IMR-90 (cell line): ENCODE data around the gene STRIP1. TPM values are rescaled to one million over a fixed set of nuclear protein-coding genes. Genes with fewer than 3 reads are reported as not detected.

ENCODE experiments used
- ATAC-seq: fragments of 200-7000 bp; cut with Tn5 transposase; 2 replicates; pipeline ENCODE4 v1.9.1; 2020; ENCODE audit warnings: low read depth, mild to moderate bottlenecking, moderate library complexity
- BruUV-seq: library from RNA; stranded (reverse); fragments of 400-500 nt; replicated peaks from 2 replicates; lab custom pipeline; 2021; lab: Mats Ljungman, UMichigan
- CTCF ChIA-PET: fragments of 300-600 bp; formaldehyde crosslinking; extraction: SDS; loops from one replicate; lab custom pipeline; 2021; ENCODE audit warnings: antibody characterized with exemption; lab: Yijun Ruan, JAX
- POLR2A ChIA-PET: fragments of 300-600 bp; sonication (Branson Sonifier 250); formaldehyde crosslinking; loops from one replicate; lab custom pipeline; 2022; ENCODE audit warnings: antibody characterized with exemption; ENCODE audit not compliant: unreplicated experiment; lab: Charles Lee
- DNase-seq: peaks from one replicate; pipeline ENCODE4 v3.0.0; 2013
- H2AFZ ChIP-seq: replicated peaks from 2 replicates; pipeline ENCODE3; 2013; ENCODE audit warnings: low read length, mild to moderate bottlenecking; ENCODE audit not compliant: poor library complexity
- H2AK5ac ChIP-seq: 2 replicates; pipeline ENCODE4 v1.6.1; 2013; ENCODE audit warnings: low read depth, low read length, inconsistent platforms
- H2AK9ac ChIP-seq: replicated peaks from 2 replicates; pipeline ENCODE3; 2013; ENCODE audit warnings: mild to moderate bottlenecking, low read depth, low read length, moderate library complexity; ENCODE audit not compliant: poor library complexity
- H2BK120ac ChIP-seq: 2 replicates; pipeline ENCODE4 v1.6.1; 2013; ENCODE audit warnings: low read depth, low read length, inconsistent platforms
- H2BK15ac ChIP-seq: 3 replicates; pipeline ENCODE4 v1.6.1; 2013; ENCODE audit warnings: low read depth, low read length, inconsistent platforms
- H2BK20ac ChIP-seq: 2 replicates; pipeline ENCODE4 v1.6.1; 2013; ENCODE audit warnings: low read depth, mild to moderate bottlenecking, inconsistent platforms, low read length, moderate library complexity
- H2BK5ac ChIP-seq: 2 replicates; pipeline ENCODE4 v1.6.1; 2013; ENCODE audit warnings: mild to moderate bottlenecking, low read depth, low read length, inconsistent platforms; ENCODE audit not compliant: poor library complexity, severe bottlenecking
- H3K14ac ChIP-seq: replicated peaks from 2 replicates; pipeline ENCODE4 v1.6.1; 2013; ENCODE audit warnings: low read depth, low read length, inconsistent platforms
- H3K18ac ChIP-seq: 2 replicates; pipeline ENCODE4 v1.6.1; 2013; ENCODE audit warnings: low read depth, low read length, control low read depth
- H3K23ac ChIP-seq: 2 replicates; pipeline ENCODE4 v1.6.1; 2013; ENCODE audit warnings: low read depth, low read length, inconsistent platforms
- H3K27ac ChIP-seq: 2 replicates; pipeline ENCODE4 v1.5.1; 2013; ENCODE audit warnings: mild to moderate bottlenecking, control low read depth, low read length; ENCODE audit not compliant: insufficient read depth
- H3K27me3 ChIP-seq: 2 replicates; pipeline ENCODE4 v1.6.1; 2013; ENCODE audit warnings: low read length; ENCODE audit not compliant: control insufficient read depth, insufficient read depth
- H3K36me3 ChIP-seq: 2 replicates; pipeline ENCODE4 v1.6.1; 2013; ENCODE audit warnings: low read length, mixed read lengths; ENCODE audit not compliant: control insufficient read depth, insufficient read depth
- H3K4ac ChIP-seq: 2 replicates; pipeline ENCODE4 v1.6.1; 2013; ENCODE audit warnings: low read depth, low read length, inconsistent platforms
- H3K4me1 ChIP-seq: 2 replicates; pipeline ENCODE4 v1.6.1; 2013; ENCODE audit warnings: low read length, mixed read lengths; ENCODE audit not compliant: control insufficient read depth, insufficient read depth
- H3K4me2 ChIP-seq: 2 replicates; pipeline ENCODE4 v1.6.1; 2013; ENCODE audit warnings: low read depth, mild to moderate bottlenecking, control low read depth, low read length, moderate library complexity
- H3K4me3 ChIP-seq: 2 replicates; pipeline ENCODE4 v1.5.1; 2013; ENCODE audit warnings: low read depth, mild to moderate bottlenecking, control low read depth, low read length, moderate library complexity; ENCODE audit not compliant: insufficient read depth
- H3K56ac ChIP-seq: 2 replicates; pipeline ENCODE4 v1.6.1; 2013; ENCODE audit warnings: low read length, inconsistent platforms; ENCODE audit not compliant: insufficient read depth; ENCODE audit errors: extremely low read depth
- H3K79me1 ChIP-seq, 2 experiments: 2 replicates each; pipeline ENCODE4 v1.6.1; 2013; ENCODE audit warnings: low read length in 2 of 2, inconsistent platforms in 1 of 2, low read depth in 1 of 2
- H3K9ac ChIP-seq: 2 replicates; pipeline ENCODE4 v1.6.1; 2013; ENCODE audit warnings: low read depth, low read length, control low read depth
- H3K9me1 ChIP-seq: 2 replicates; pipeline ENCODE4 v1.6.1; 2013; ENCODE audit warnings: low read length, inconsistent platforms; ENCODE audit not compliant: insufficient read depth
- H3K9me3 ChIP-seq: 2 replicates; pipeline ENCODE4 v1.6.1; 2013; ENCODE audit warnings: low read length; ENCODE audit not compliant: control insufficient read depth, insufficient read depth
- H4K20me1 ChIP-seq: 2 replicates; pipeline ENCODE4 v1.6.1; 2013; ENCODE audit warnings: low read length, inconsistent platforms; ENCODE audit not compliant: insufficient read depth
- H4K5ac ChIP-seq: 2 replicates; pipeline ENCODE4 v1.6.1; 2013; ENCODE audit warnings: mild to moderate bottlenecking, low read depth, low read length, control low read depth
- H4K8ac ChIP-seq, 2 experiments: 2 replicates each; pipeline ENCODE4 v1.6.1; 2013; ENCODE audit warnings: low read depth in 2 of 2, low read length in 2 of 2, control low read depth in 1 of 2, inconsistent platforms in 1 of 2
- H4K91ac ChIP-seq: 2 replicates; pipeline ENCODE4 v1.6.1; 2013; ENCODE audit warnings: low read depth, low read length, inconsistent platforms; ENCODE audit not compliant: insufficient read depth
- BHLHE40 ChIP-seq: fragments of 150-350 bp; IDR thresholded peaks from 2 replicates; pipeline ENCODE4 v1.6.1; 2016; ENCODE audit warnings: mild to moderate bottlenecking, low read depth, low read length
- CEBPB ChIP-seq: IDR thresholded peaks from 2 replicates; pipeline ENCODE4 v1.6.1; 2012; ENCODE audit warnings: low read depth, low read length, improper control_type of control experiment
- CHD1 ChIP-seq: IDR thresholded peaks from 2 replicates; pipeline ENCODE4 v1.6.1; 2012; ENCODE audit warnings: low read depth, low read length, improper control_type of control experiment
- FOS ChIP-seq: fragments of 150-350 bp; IDR thresholded peaks from 2 replicates; pipeline ENCODE4 v1.6.1; 2016; ENCODE audit warnings: low read depth, low read length
- MAFK ChIP-seq: IDR thresholded peaks from 2 replicates; pipeline ENCODE4 v1.6.1; 2012; ENCODE audit warnings: low read depth, low read length, improper control_type of control experiment
- MAZ ChIP-seq: IDR thresholded peaks from 2 replicates; pipeline ENCODE4 v1.6.1; 2012; ENCODE audit warnings: low read depth, mild to moderate bottlenecking, low read length, improper control_type of control experiment, moderate library complexity, borderline replicate concordance
- MXI1 ChIP-seq: IDR thresholded peaks from 2 replicates; pipeline ENCODE4 v1.6.1; 2012; ENCODE audit warnings: low read depth, mild to moderate bottlenecking, low read length, moderate library complexity, borderline replicate concordance
- NFE2L2 ChIP-seq: fragments of 150-350 bp; IDR thresholded peaks from 2 replicates; pipeline ENCODE4 v1.6.1; 2016; ENCODE audit warnings: low read depth, mild to moderate bottlenecking, low read length
- POLR2A ChIP-seq: IDR thresholded peaks from 2 replicates; pipeline ENCODE4 v1.6.1; 2012; ENCODE audit warnings: mild to moderate bottlenecking, low read depth, low read length
- RAD21 ChIP-seq: IDR thresholded peaks from 2 replicates; pipeline ENCODE4 v1.6.1; 2012; ENCODE audit warnings: low read length, improper control_type of control experiment
- RCOR1 ChIP-seq: IDR thresholded peaks from 2 replicates; pipeline ENCODE4 v1.6.1; 2012; ENCODE audit warnings: mild to moderate bottlenecking, low read length, improper control_type of control experiment; ENCODE audit not compliant: insufficient replicate concordance
- RFX5 ChIP-seq: IDR thresholded peaks from 2 replicates; pipeline ENCODE4 v1.8.0; 2012; ENCODE audit warnings: low read depth, mild to moderate bottlenecking, low read length, moderate library complexity
- SMC3 ChIP-seq: fragments of 150-350 bp; IDR thresholded peaks from 2 replicates; pipeline ENCODE4 v1.6.1; 2016; ENCODE audit warnings: low read depth, mild to moderate bottlenecking, antibody characterized with exemption, low read length, moderate library complexity
- USF2 ChIP-seq: fragments of 150-350 bp; IDR thresholded peaks from 2 replicates; pipeline ENCODE4 v1.6.1; 2017; ENCODE audit warnings: mild to moderate bottlenecking, antibody characterized with exemption, low read length, low read depth
- WGBS, 2 experiments: methylation state at CpG; one replicate each; pipeline versions ENCODE4 v1.1.5 to v1.1.7; 2013; ENCODE audit warnings: missing lambda C conversion rate in 2 of 2; ENCODE audit not compliant: insufficient read length in 1 of 2; ENCODE audit errors: extremely low coverage in 2 of 2; 5-methylcytosine and 5-hydroxymethylcytosine counted together
- dilution Hi-C: fragments of 300-500 bp; cut with HindIII; formaldehyde crosslinking; loops from one replicate; pipeline ENCODE4 v1.14.3; 2018; ENCODE audit warnings: low sequenced_read_pairs; ENCODE audit not compliant: unreplicated experiment
- in situ Hi-C: fragments of 300-500 bp; cut with MboI; formaldehyde crosslinking; loops from 3 replicates; pipeline ENCODE4 v1.14.3; 2019; ENCODE audit warnings: low sequenced_read_pairs, inconsistent platforms, mixed read lengths
- intact Hi-C: fragments of 100-400 bp; cut with micrococcal nuclease; formaldehyde crosslinking; loops from 2 replicates; pipeline ENCODE4 v1.10.0; 2022
- polyA plus RNA-seq, 3 experiments: library from polyadenylated mRNA; depleted of rRNA; stranded (reverse); fragments of >200 nt; gene quantifications; 2 replicates each; pipeline ENCODE4 v1.2.3, GENCODE V29; 2012; ENCODE audit warnings: low replicate concordance in 1 of 3
- total RNA-seq: library from RNA; depleted of rRNA; stranded (reverse); fragments of >200 nt; gene quantifications from 2 replicates; pipeline ENCODE4 v1.2.3, GENCODE V29; 2012
- TF ChIP-seq, protein P1 (sequence below): fragments of 150-350 bp; IDR thresholded peaks from 2 replicates; pipeline ENCODE4 v1.6.1; 2016; ENCODE audit warnings: low read depth, mild to moderate bottlenecking, low read length, moderate library complexity, borderline replicate concordance
- TF ChIP-seq, protein P2 (sequence below): conservative IDR thresholded peaks from 2 replicates; pipeline ENCODE4 v1.5.1; 2012; ENCODE audit warnings: mild to moderate bottlenecking, low read depth, low read length, improper control_type of control experiment

STRIP1 gene
- total and polyA plus RNA-seq, 2 of the 4 experiments (the other 2 are of a cell fraction): 30.4 to 33.5 TPM

DNA sequence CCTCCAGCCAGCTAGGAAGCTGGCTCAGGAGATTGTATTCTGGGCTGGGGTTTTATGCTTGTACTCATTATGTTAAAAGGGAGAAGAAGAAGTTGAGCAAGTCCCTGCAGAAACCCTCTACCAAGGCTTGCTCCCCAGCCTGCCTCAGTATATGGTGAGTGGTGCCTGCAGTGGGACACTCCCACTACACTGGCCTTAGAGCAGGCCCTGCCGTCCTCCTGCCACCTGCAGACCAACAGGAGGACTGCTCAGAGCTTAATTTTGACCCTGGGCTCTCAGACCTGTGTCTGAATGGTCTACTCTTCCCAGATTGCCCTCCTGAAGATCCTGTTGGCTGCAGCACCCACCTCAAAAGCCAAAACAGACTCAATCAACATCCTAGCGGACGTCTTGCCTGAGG lies 13.0 kb downstream of the STRIP1 start:
- no peak overlapping the region for H2BK120ac ChIP-seq
- no peak overlapping the region for H4K5ac ChIP-seq
- no peak overlapping the region for H3K4me3 ChIP-seq
- in situ Hi-C loops: loop anchor here (10.0 kb wide), 1 partner anchor 417 kb away; no protein-coding TSS in a partner anchor
- no peak for TF ChIP-seq SMC3
- no peak for TF ChIP-seq USF2
- TF ChIP-seq MXI1: no peak
- no peak for TF ChIP-seq POLR2A
- no peak for TF ChIP-seq CEBPB
- no peak for TF ChIP-seq FOS
- TF ChIP-seq, protein P1, sequence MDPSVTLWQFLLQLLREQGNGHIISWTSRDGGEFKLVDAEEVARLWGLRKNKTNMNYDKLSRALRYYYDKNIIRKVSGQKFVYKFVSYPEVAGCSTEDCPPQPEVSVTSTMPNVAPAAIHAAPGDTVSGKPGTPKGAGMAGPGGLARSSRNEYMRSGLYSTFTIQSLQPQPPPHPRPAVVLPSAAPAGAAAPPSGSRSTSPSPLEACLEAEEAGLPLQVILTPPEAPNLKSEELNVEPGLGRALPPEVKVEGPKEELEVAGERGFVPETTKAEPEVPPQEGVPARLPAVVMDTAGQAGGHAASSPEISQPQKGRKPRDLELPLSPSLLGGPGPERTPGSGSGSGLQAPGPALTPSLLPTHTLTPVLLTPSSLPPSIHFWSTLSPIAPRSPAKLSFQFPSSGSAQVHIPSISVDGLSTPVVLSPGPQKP: no peak
- no peak for TF ChIP-seq CHD1
- no peak for TF ChIP-seq NFE2L2
- no peak for TF ChIP-seq RCOR1
- TF ChIP-seq RFX5: no peak
- TF ChIP-seq, protein P2, sequence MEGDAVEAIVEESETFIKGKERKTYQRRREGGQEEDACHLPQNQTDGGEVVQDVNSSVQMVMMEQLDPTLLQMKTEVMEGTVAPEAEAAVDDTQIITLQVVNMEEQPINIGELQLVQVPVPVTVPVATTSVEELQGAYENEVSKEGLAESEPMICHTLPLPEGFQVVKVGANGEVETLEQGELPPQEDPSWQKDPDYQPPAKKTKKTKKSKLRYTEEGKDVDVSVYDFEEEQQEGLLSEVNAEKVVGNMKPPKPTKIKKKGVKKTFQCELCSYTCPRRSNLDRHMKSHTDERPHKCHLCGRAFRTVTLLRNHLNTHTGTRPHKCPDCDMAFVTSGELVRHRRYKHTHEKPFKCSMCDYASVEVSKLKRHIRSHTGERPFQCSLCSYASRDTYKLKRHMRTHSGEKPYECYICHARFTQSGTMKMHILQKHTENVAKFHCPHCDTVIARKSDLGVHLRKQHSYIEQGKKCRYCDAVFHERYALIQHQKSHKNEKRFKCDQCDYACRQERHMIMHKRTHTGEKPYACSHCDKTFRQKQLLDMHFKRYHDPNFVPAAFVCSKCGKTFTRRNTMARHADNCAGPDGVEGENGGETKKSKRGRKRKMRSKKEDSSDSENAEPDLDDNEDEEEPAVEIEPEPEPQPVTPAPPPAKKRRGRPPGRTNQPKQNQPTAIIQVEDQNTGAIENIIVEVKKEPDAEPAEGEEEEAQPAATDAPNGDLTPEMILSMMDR: no peak
- TF ChIP-seq MAFK: no peak
- TF ChIP-seq RAD21: no peak
- TF ChIP-seq MAZ: no peak
- TF ChIP-seq BHLHE40: no peak
- dilution Hi-C loops: no loop called here
- no peak overlapping the region for H2AK9ac ChIP-seq
- DNase-seq (no peak), ATAC-seq (no peak)
- H4K8ac ChIP-seq: no peak overlapping the region
- H2AK5ac ChIP-seq: no peak overlapping the region
- intact Hi-C loops: no loop called here
- H3K27me3 ChIP-seq: no peaks in the 10 kb centered on the region
- no peaks in the 10 kb centered on the region for H3K9me3 ChIP-seq
- H2BK15ac ChIP-seq: no peak overlapping the region
- no peak overlapping the region for H2BK5ac ChIP-seq
- H3K4ac ChIP-seq: no peak overlapping the region
- H3K9ac ChIP-seq: no peak overlapping the region
- H3K36me3 ChIP-seq: peaks cover 77% of the 10 kb centered on the region
- H2BK20ac ChIP-seq: no peak overlapping the region
- no peak overlapping the region for H3K18ac ChIP-seq
- no peak overlapping the region for H2AFZ ChIP-seq
- BruUV-seq: no TSS peak
- 0 out of 2 replicates have a peak, but pooled peaks cover 14% of the 10 kb centered on the region for H4K20me1 ChIP-seq
- peaks cover 6% of the 10 kb centered on the region for H3K9me1 ChIP-seq
- H3K23ac ChIP-seq: no peak overlapping the region
- H4K91ac ChIP-seq: no peak overlapping the region
- H3K4me1 ChIP-seq: peaks cover 12% of the 10 kb centered on the region
- CTCF ChIA-PET: no interaction called here
- peaks cover 0 to 10% of the 10 kb centered on the region in 2 experiments; a peak in 2 of 4 replicates for H3K79me1 ChIP-seq
- no peak overlapping the region for H3K56ac ChIP-seq
- whole genome bisulfite sequencing, 2 experiments: 71% methylated on average over 1 of the region's 3 CpGs; no CpG with 5 or more reads in 1 of the 2 experiments
- H3K4me2 ChIP-seq: no peak overlapping the region
- H3K27ac ChIP-seq: no peak overlapping the region
- H3K14ac ChIP-seq: no peak overlapping the region
- POLR2A ChIA-PET: no interaction called here
